HEK293 (cell line): ENCODE measurements around the gene GSTT2B.

Experiments used
- CTCF ChIA-PET: fragments of 350-600 bp; formaldehyde crosslinking; extraction: SDS; loops from one replicate; lab custom pipeline; 2021; ENCODE audit warnings: antibody characterized with exemption; lab: Yijun Ruan, JAX
- POLR2A ChIA-PET: fragments of 300-600 bp; formaldehyde crosslinking; extraction: SDS; loops from one replicate; lab custom pipeline; 2020; ENCODE audit warnings: antibody characterized with exemption, inconsistent platforms; lab: Yijun Ruan, JAX
- H3K27ac ChIP-seq: fragments of 200-500 bp; sonication (Bioruptor generic); 2 replicates; pipeline ENCODE4 v1.5.1; 2014; ENCODE audit warnings: low read depth, low read length, control low read depth, inconsistent platforms; ENCODE audit errors: extremely low read depth
- H3K36me3 ChIP-seq, 2 experiments: fragments of 200-500 bp in 1 of 2; sonication (Bioruptor generic) in 1 of 2; 1 replicate in 1 of 2; 2 replicates in 1 of 2; pipeline ENCODE4 v1.5.1; 2014 to 2017; ENCODE audit warnings: inconsistent platforms in 2 of 2, low read length in 2 of 2; ENCODE audit not compliant: control insufficient read depth in 2 of 2, insufficient read depth in 1 of 2
- H3K4me1 ChIP-seq: fragments of 200-500 bp; sonication (Bioruptor generic); 2 replicates; pipeline ENCODE4 v1.5.1; 2014; ENCODE audit warnings: mild to moderate bottlenecking, low read length, inconsistent platforms; ENCODE audit not compliant: control insufficient read depth, insufficient read depth
- H3K4me3 ChIP-seq: 2 replicates; pipeline ENCODE4 v1.5.1; 2011; ENCODE audit warnings: low read depth, mild to moderate bottlenecking, control low read depth, low read length, moderate library complexity
- H3K9me3 ChIP-seq: fragments of 200-500 bp; sonication (Bioruptor generic); 2 replicates; pipeline ENCODE4 v1.5.1; 2014; ENCODE audit warnings: low read depth, low read length, inconsistent platforms; ENCODE audit not compliant: control insufficient read depth, insufficient read depth
- RBAK ChIP-seq: fragments of 450-650 bp; formaldehyde crosslinking; IDR thresholded peaks from 2 replicates; pipeline ENCODE4 v1.5.1; 2016; ENCODE audit warnings: missing biosample characterization, missing genetic modification characterization
- SETDB1 ChIP-seq: IDR thresholded peaks from one replicate; pipeline ENCODE4 v1.6.1; 2017; ENCODE audit warnings: mild to moderate bottlenecking, low read length, moderate library complexity, mixed read lengths; ENCODE audit not compliant: insufficient read length
- ZBTB10 ChIP-seq: fragments of 450-650 bp; formaldehyde crosslinking; IDR thresholded peaks from 2 replicates; pipeline ENCODE4 v1.5.1; 2016; ENCODE audit warnings: missing biosample characterization, missing genetic modification characterization
- ZNF114 ChIP-seq: fragments of 450-650 bp; formaldehyde crosslinking; IDR thresholded peaks from 2 replicates; pipeline ENCODE4 v1.5.0; 2017; ENCODE audit warnings: missing biosample characterization, missing genetic modification characterization
- ZNF155 ChIP-seq: fragments of 450-650 bp; formaldehyde crosslinking; IDR thresholded peaks from 2 replicates; pipeline ENCODE4 v1.5.1; 2016; ENCODE audit warnings: missing biosample characterization, missing genetic modification characterization
- ZNF324 ChIP-seq: fragments of 450-650 bp; formaldehyde crosslinking; IDR thresholded peaks from 2 replicates; pipeline ENCODE4 v1.5.1; 2016; ENCODE audit warnings: missing biosample characterization, missing genetic modification characterization
- ZNF433 ChIP-seq: fragments of 450-650 bp; formaldehyde crosslinking; IDR thresholded peaks from 2 replicates; pipeline ENCODE4 v1.5.1; 2016; ENCODE audit warnings: missing biosample characterization, missing genetic modification characterization, low read depth
- ZNF521 ChIP-seq: fragments of 450-650 bp; formaldehyde crosslinking; IDR thresholded peaks from 2 replicates; pipeline ENCODE4 v1.5.1; 2017; ENCODE audit warnings: missing biosample characterization, mild to moderate bottlenecking, missing genetic modification characterization
- ZNF544 ChIP-seq: fragments of 450-650 bp; formaldehyde crosslinking; IDR thresholded peaks from 2 replicates; pipeline ENCODE4 v1.5.0; 2017; ENCODE audit warnings: missing biosample characterization, missing genetic modification characterization
- ZNF561 ChIP-seq: fragments of 450-650 bp; IDR thresholded peaks from 2 replicates; pipeline ENCODE4 v1.5.1; 2018; ENCODE audit warnings: missing biosample characterization, missing genetic modification characterization, borderline replicate concordance
- ZNF623 ChIP-seq: fragments of 450-650 bp; formaldehyde crosslinking; IDR thresholded peaks from 2 replicates; pipeline ENCODE4 v1.5.1; 2016; ENCODE audit warnings: missing biosample characterization, missing genetic modification characterization
- ZNF664 ChIP-seq: fragments of 450-650 bp; formaldehyde crosslinking; IDR thresholded peaks from 2 replicates; pipeline ENCODE4 v1.5.1; 2016; ENCODE audit warnings: missing biosample characterization, missing genetic modification characterization
- ZNF692 ChIP-seq: fragments of 450-650 bp; formaldehyde crosslinking; IDR thresholded peaks from 2 replicates; pipeline ENCODE4 v1.5.1; 2016; ENCODE audit warnings: missing biosample characterization, missing genetic modification characterization
- TF ChIP-seq, protein P1 (sequence below): fragments of 450-650 bp; formaldehyde crosslinking; IDR thresholded peaks from 2 replicates; pipeline ENCODE4 v1.5.1; 2017; ENCODE audit warnings: missing biosample characterization, missing genetic modification characterization
- TF ChIP-seq, protein P2 (sequence below): fragments of 450-650 bp; formaldehyde crosslinking; IDR thresholded peaks from 2 replicates; pipeline ENCODE4 v1.5.1; 2016; ENCODE audit warnings: missing biosample characterization, missing genetic modification characterization
- TF ChIP-seq, protein P3 (sequence below): fragments of 450-650 bp; formaldehyde crosslinking; IDR thresholded peaks from 2 replicates; pipeline ENCODE4 v1.5.1; 2016; ENCODE audit warnings: missing biosample characterization, missing genetic modification characterization, borderline replicate concordance

Gene GSTT2B

DNA sequence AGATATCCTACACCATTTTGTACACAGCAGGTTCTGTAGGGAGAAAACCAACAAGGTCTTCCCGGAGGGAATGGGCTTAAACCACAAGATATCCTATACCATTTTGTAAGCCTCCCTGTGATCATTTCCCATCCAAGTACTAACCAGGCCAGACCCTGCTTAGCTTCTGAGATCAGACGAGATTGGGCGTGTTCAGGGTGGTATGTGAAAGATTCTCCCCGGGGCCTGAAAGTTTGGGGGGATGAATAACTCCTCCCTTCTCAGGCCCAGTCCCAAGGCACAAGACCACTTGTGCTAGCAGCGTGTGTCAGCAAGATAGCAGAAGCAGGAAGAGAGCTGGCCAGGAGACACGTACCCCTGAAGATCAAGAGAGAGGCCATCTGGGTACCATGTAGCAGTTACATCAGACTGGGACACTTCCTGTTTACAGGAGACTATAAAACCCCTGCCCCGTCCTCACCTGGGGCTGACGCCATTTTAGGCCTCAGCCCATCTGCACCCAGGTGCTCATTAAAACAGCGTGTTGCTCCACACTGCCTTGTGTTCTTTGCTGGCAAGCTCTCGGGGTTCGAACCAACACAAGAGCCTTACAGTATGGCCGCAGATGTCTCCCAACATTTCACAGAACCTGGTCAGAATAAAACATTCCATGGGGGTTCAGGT lies 49.5 kb downstream of the GSTT2B start (continued):
- TF ChIP-seq ZNF155 (tag by site-specific recombination) (no peak), SETDB1 (no peak), ZNF561 (no peak), ZNF114 (tag by site-specific recombination) (no peak)
- TF ChIP-seq, protein P1, sequence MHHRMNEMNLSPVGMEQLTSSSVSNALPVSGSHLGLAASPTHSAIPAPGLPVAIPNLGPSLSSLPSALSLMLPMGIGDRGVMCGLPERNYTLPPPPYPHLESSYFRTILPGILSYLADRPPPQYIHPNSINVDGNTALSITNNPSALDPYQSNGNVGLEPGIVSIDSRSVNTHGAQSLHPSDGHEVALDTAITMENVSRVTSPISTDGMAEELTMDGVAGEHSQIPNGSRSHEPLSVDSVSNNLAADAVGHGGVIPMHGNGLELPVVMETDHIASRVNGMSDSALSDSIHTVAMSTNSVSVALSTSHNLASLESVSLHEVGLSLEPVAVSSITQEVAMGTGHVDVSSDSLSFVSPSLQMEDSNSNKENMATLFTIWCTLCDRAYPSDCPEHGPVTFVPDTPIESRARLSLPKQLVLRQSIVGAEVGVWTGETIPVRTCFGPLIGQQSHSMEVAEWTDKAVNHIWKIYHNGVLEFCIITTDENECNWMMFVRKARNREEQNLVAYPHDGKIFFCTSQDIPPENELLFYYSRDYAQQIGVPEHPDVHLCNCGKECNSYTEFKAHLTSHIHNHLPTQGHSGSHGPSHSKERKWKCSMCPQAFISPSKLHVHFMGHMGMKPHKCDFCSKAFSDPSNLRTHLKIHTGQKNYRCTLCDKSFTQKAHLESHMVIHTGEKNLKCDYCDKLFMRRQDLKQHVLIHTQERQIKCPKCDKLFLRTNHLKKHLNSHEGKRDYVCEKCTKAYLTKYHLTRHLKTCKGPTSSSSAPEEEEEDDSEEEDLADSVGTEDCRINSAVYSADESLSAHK (tag by site-specific recombination) = no peak

DNA sequence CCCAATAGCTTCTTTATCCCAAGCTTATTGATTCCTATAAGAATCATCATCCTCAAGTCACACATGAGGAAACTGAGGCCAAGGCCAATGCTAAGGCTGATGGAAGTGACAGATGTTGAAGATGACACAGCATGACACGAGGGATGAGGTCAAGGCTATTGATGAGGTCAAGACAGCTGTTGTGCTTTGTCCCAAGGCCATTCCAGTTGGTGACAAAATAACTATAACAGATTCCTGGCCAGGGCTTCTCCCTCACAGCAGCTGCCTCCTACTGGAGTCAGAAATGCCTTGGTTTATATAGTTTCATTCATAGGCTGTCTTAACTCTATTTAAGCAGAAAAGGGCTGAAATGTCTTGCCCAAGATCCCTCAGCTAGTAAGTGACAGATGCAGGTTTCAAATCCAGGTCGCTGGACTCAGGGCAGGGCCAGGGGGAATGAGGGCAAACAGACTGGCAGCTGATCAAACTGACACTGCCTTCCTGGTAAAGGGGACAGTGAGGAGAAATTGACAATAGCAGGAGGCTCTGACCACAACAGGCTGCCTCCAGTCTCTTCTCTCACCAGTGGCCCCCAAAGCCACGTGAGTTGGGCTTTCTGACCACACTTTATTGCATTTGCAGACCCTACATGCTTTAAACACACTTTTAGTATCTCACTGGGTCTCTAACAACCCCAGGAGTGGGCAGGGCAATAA lies 50.4 kb downstream of the GSTT2B start:
- Histone ChIP-seq H3K4me1 (peaks cover 4% of the 10 kb centered on the region; the same call in 1 of the 2 replicates), H3K4me3 (no peak overlapping the region), H3K9me3 (no peaks in the 10 kb centered on the region), H3K27ac (no peak overlapping the region), H3K36me3 (no peaks in the 10 kb centered on the region)
- ChIA-PET CTCF (interaction anchor here (0.7 to 1.6 kb wide), 3 partner anchors 14 to 256 kb away, joined by 3 to 6 read pairs (median 5); no protein-coding TSS in a partner anchor), POLR2A (interaction anchor here (3.7 to 3.9 kb wide), 2 partner anchors 11 to 16 kb away, joined by 20 to 22 read pairs; partner anchors contain the start of gene MIF)
- TF ChIP-seq ZNF324 (tag by site-specific recombination) = no peak
- TF ChIP-seq, protein P2, sequence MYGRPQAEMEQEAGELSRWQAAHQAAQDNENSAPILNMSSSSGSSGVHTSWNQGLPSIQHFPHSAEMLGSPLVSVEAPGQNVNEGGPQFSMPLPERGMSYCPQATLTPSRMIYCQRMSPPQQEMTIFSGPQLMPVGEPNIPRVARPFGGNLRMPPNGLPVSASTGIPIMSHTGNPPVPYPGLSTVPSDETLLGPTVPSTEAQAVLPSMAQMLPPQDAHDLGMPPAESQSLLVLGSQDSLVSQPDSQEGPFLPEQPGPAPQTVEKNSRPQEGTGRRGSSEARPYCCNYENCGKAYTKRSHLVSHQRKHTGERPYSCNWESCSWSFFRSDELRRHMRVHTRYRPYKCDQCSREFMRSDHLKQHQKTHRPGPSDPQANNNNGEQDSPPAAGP (tag by site-specific recombination) = no peak
- no peak for TF ChIP-seq ZNF623 (tag by site-specific recombination)
- TF ChIP-seq ZNF692 (tag by site-specific recombination) = no peak
- TF ChIP-seq, protein P3, sequence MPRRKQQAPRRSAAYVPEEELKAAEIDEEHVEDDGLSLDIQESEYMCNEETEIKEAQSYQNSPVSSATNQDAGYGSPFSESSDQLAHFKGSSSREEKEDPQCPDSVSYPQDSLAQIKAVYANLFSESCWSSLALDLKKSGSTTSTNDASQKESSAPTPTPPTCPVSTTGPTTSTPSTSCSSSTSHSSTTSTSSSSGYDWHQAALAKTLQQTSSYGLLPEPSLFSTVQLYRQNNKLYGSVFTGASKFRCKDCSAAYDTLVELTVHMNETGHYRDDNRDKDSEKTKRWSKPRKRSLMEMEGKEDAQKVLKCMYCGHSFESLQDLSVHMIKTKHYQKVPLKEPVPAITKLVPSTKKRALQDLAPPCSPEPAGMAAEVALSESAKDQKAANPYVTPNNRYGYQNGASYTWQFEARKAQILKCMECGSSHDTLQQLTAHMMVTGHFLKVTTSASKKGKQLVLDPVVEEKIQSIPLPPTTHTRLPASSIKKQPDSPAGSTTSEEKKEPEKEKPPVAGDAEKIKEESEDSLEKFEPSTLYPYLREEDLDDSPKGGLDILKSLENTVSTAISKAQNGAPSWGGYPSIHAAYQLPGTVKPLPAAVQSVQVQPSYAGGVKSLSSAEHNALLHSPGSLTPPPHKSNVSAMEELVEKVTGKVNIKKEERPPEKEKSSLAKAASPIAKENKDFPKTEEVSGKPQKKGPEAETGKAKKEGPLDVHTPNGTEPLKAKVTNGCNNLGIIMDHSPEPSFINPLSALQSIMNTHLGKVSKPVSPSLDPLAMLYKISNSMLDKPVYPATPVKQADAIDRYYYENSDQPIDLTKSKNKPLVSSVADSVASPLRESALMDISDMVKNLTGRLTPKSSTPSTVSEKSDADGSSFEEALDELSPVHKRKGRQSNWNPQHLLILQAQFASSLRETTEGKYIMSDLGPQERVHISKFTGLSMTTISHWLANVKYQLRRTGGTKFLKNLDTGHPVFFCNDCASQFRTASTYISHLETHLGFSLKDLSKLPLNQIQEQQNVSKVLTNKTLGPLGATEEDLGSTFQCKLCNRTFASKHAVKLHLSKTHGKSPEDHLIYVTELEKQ (tag by site-specific recombination) = no peak
- no peak for TF ChIP-seq ZNF521 (tag by site-specific recombination)

- POLR2A ChIA-PET = interaction anchor here (1.1 to 3.9 kb wide), 2 partner anchors 13 to 15 kb away, joined by 6 to 22 read pairs; partner anchors contain the start of gene MIF
- H3K27ac ChIP-seq = no peak overlapping the region
- CTCF ChIA-PET = interaction anchor here (0.6 to 1.6 kb wide), 4 partner anchors 15 to 250 kb away, joined by 3 to 6 read pairs (median 4); partner anchors contain the start of gene MIF
- no peaks in the 10 kb centered on the region for H3K9me3 ChIP-seq
- H3K4me1 ChIP-seq = peaks cover 4% of the 10 kb centered on the region; the same call in 1 of the 2 replicates
- TF ChIP-seq RBAK (tag by site-specific recombination) = no peak
- no peak for TF ChIP-seq ZNF664 (tag by site-specific recombination)
- TF ChIP-seq ZNF544 (tag by site-specific recombination) = no peak
- TF ChIP-seq ZBTB10 (tag by site-specific recombination) = no peak
- TF ChIP-seq ZNF433 (tag by site-specific recombination) = no peak
- no peak overlapping the region for H3K4me3 ChIP-seq
- H3K36me3 ChIP-seq = no peaks in the 10 kb centered on the region
Observed at GRCh38 chr22:23909296-23909898, 51.6 kb downstream of the GSTT2B start.
